Uterus (tissue), 2 donors: ENCODE results near the gene ZNF784.

Experiments used
- CTCF ChIP-seq, 4 experiments: fragments of 200-600 bp in 2 of 4; fragments of 450-650 bp in 2 of 4; sonication (generic) in 2 of 4; IDR thresholded peaks; one replicate each; pipeline ENCODE4 v1.5.1; 2016 to 2019; ENCODE audit warnings: antibody characterized with exemption in 4 of 4, mild to moderate bottlenecking in 2 of 4, moderate library complexity in 1 of 4
- POLR2A ChIP-seq, 2 donors: fragments of 450-650 bp; IDR thresholded peaks; one replicate each; pipeline ENCODE4 v1.6.1; 2016; ENCODE audit warnings: antibody characterized with exemption in 2 of 2, mild to moderate bottlenecking in 1 of 2, moderate library complexity in 1 of 2

- no peak for TF ChIP-seq CTCF (IDR thresholded peaks at IDR 0.05)
- no peak for TF ChIP-seq POLR2A (IDR thresholded peaks at IDR 0.05)
Observed at GRCh38 chr19:55613396-55613795, 11.0 kb downstream of the ZNF784 start.
